ENCODE results near the gene SYT9.

DNA sequence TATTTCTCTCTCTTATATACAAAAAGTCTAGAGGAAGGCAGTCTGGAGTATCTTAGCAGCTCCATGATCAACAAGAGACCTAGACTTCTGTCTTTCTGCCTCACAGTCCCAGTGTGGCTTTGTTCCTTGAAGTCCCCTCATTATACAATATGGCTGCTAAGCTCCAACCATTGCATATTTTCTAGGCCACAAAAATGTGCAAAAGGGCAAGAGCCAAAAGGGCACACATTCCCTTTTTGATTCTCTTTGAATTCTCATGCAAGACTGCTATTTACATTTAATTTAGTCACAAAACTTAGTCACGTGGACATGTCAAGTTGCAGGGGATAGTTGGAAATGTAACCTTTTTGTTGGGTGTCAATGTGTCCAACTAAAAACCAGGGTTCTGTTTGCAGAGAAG lies 169.4 kb downstream of the SYT9 start:
- TF ChIP-seq, protein P1, sequence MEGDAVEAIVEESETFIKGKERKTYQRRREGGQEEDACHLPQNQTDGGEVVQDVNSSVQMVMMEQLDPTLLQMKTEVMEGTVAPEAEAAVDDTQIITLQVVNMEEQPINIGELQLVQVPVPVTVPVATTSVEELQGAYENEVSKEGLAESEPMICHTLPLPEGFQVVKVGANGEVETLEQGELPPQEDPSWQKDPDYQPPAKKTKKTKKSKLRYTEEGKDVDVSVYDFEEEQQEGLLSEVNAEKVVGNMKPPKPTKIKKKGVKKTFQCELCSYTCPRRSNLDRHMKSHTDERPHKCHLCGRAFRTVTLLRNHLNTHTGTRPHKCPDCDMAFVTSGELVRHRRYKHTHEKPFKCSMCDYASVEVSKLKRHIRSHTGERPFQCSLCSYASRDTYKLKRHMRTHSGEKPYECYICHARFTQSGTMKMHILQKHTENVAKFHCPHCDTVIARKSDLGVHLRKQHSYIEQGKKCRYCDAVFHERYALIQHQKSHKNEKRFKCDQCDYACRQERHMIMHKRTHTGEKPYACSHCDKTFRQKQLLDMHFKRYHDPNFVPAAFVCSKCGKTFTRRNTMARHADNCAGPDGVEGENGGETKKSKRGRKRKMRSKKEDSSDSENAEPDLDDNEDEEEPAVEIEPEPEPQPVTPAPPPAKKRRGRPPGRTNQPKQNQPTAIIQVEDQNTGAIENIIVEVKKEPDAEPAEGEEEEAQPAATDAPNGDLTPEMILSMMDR (IDR thresholded peaks at IDR 0.05) = no peak
- TF ChIP-seq POLR2A (IDR thresholded peaks at IDR 0.05) = no peak

Data from suprapubic skin (tissue), 3 donors.